ENCODE data around the gene GNAI2. TPM values are rescaled to one million over a fixed set of nuclear protein-coding genes. Genes with fewer than 3 reads are reported as not detected.

Gene GNAI2
- total RNA-seq, 1 donor, result 265 TPM

DNA sequence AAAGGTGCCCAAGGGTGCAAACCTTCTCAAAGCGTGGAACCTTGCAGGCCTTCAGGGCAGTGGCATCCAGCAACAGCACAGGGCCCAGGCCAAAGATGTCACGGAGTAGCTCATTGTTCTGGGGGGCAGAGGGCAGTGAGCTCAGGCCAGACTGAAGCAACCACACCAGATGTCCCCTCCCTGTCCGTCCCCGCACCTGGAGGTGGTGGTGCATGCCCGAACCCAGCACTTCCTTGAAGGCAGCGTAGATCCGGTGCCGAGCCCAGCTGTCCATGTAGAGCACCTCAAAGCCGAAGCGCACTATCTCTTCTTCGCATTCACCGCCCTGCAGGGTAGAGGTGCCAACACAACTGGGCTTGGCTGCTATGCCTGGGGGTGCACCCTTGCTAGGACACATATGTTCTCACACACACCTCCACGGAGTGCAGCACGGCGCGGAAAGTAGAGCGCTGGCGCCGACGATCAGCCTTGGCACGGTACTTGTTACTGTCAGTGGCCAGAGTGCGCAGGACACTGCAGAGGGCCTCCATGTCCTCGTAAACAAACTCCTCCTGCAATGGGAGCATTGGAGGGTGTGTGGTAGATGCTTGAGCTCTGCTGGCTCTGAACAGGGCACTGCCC is 52.5 kb downstream of the GNAI2 start:
- H3K4me3 ChIP-seq (ENCODE audit: low read depth, low read length), result no peak overlapping the region
- no peak for DNase-seq (ENCODE audit: low read depth)
- TF ChIP-seq, protein P1, sequence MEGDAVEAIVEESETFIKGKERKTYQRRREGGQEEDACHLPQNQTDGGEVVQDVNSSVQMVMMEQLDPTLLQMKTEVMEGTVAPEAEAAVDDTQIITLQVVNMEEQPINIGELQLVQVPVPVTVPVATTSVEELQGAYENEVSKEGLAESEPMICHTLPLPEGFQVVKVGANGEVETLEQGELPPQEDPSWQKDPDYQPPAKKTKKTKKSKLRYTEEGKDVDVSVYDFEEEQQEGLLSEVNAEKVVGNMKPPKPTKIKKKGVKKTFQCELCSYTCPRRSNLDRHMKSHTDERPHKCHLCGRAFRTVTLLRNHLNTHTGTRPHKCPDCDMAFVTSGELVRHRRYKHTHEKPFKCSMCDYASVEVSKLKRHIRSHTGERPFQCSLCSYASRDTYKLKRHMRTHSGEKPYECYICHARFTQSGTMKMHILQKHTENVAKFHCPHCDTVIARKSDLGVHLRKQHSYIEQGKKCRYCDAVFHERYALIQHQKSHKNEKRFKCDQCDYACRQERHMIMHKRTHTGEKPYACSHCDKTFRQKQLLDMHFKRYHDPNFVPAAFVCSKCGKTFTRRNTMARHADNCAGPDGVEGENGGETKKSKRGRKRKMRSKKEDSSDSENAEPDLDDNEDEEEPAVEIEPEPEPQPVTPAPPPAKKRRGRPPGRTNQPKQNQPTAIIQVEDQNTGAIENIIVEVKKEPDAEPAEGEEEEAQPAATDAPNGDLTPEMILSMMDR (IDR thresholded peaks at IDR 0.05; ENCODE audit: insufficient read depth, low read depth, low read length), result no peak

DNA sequence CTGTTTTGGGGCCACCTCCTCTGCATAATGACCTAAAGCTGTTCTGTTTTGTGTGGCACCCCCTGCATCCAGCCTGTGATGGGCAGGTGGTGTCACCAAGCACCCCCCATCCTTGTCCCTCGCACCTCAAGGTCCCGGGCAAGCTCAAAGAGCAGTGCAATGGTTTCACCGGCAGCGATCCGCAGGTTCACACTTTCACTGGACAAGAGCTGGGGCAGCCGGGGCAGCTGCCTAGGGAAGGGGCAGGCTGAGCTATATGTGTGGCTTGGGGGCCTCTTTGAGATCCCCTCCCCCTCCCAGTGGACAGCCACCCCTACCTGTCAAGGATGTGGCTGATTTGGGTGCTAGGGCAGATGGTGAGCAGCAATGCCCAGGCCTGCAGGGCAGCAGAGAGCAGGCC is 53.1 kb downstream of the GNAI2 start:
- H3K4me3 ChIP-seq (ENCODE audit: low read depth, low read length), result no peak overlapping the region
- DNase-seq (ENCODE audit: low read depth), result no peak
- TF ChIP-seq, protein P1 (IDR thresholded peaks at IDR 0.05; ENCODE audit: insufficient read depth, low read depth, low read length), result no peak

DNA sequence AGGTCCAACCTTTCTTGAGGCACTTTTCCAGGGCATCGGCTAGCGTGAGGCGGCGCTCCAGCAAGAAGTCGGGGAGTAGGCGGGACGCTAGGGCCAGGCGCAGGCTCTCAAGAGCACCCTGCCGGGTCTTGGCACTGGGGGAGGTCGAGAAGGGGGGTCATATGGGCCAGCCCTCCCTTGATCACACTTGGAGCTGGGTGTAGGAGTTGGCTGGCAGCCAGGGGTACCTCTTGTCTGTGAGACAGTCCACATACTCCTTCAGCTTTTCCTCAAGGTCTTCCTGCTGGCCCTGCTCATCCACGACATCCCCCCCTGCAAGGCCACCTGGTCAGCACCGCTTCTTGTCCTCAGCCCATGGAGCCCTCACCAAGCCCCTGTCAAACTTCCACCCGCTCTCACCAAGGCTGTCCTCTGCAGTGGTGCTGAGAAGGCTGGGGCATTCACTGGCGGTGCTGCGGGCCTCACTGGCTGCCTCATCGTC is 54.2 kb downstream of the GNAI2 start:
- no peak overlapping the region for H3K4me3 ChIP-seq (ENCODE audit: low read depth, low read length)
- no peak for DNase-seq (ENCODE audit: low read depth)
- TF ChIP-seq, protein P1 (IDR thresholded peaks at IDR 0.05; ENCODE audit: insufficient read depth, low read depth, low read length), result no peak

DNA sequence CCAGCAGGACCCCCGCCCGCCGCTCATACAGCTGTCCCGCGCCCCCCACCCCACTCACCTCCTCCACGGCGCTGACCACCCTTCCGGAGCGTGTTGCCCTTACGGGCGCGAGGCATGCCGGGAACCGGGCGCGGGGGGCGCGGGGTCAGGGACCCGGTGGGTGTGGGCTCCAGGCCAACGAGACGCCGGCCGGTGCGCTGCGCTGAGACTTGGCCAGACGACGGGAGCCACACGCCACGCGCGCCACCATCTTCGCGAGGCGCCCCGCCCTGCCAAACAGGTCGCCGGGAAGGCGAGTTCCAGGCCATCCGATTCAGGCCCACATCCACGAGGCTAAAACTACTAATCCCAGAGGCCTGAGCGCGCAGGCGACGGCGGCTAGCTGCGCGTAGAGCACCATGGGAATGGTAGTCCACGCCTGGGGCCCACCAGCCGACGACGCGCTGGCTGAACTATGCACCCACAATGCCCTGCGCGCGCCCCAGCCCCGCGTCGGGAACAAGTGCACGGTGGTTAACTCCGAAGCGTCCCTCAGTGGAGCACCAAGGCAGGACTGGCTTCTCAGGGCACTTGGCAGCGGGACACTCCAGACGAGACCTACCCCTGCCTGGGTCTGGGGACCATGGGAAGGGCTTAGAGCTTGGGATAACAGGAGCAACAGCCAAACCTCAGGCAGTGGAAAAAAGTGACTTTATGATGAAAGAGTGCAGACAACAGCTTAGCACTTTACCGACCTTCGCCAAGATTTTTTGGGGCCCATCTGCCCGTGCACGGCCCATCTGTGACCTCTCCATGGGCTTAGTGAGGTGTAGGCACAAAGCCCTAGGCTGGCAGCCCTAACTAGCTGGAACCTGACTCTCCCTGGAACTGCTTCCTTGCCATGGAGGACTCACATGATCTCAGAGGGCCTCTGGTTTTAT is 56.4 kb downstream of the GNAI2 start, which contains the start of gene IFRD2:
Gene IFRD2 (minus strand): TSS at position 271 of the 920 bp plus-strand sequence. CDS start 155 bp downstream, at position 116.
- TF ChIP-seq, protein P1 (IDR thresholded peaks at IDR 0.05; ENCODE audit: insufficient read depth, low read depth, low read length), result no peak
- peak within 1 kb of the TSS; percentile 80 for H3K4me3 ChIP-seq (ENCODE audit: low read depth, low read length)
- peak; percentile 97 for DNase-seq (ENCODE audit: low read depth)

DNA sequence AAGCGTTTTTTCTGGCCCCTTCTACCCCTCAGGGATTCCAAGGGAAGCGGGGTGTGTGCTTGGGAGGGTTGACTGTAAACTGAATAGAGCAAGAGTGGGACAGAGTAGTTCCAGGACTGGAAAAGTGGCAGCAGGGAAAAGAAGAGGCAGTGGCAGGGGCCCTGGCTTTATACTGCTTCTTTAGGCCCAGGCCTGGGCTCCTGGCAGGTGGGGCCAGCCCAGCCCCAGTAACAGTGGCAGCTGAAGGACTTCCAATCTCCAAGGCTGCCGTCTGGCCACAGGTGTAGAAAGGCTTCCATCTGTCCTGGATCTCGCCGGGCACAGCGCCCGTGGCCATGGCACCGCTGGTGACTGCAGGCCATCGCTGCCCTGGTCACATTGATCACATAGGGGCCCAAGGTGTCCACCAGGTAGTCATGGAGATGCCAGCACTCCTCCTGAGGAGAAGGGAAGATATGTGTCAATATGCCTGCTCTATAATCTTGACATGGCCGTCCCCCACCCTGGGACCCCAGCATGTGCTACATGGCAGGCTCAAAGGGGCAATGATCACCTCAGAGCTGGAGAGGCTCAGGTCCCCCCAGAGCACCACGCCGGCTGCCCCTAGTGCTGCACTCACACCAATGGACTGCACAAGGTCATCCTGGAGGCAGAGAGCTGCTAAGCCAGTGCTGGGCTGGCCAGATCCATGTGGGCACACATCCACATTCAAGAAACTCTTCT is 57.2 kb downstream of the GNAI2 start:
- no peak for DNase-seq (ENCODE audit: low read depth)
- TF ChIP-seq, protein P1 (IDR thresholded peaks at IDR 0.05; ENCODE audit: insufficient read depth, low read depth, low read length), result no peak
- no peak overlapping the region for H3K4me3 ChIP-seq (ENCODE audit: low read depth, low read length)

DNA sequence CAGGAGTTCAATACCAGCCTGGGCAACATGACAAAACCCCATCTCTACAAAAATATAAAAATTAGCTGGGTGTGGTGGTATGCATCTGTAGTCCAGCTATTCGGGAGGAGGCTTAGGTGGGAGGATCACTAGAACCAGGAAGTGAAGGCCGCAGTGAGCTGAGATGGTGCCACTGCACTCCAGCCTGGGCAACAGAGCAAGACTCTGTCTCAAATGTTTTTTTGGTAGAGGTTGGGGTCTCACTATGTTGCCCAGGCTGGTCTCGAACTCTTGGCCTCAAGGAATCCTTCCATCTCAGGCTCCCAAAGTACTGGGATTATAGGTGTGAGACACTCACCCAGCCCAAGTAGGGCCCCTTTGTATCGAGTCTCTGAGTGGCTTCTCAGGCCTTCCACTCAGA is 58.1 kb downstream of the GNAI2 start:
- no peak for DNase-seq (ENCODE audit: low read depth)
- H3K4me3 ChIP-seq (ENCODE audit: low read depth, low read length), result no peak overlapping the region
- TF ChIP-seq, protein P1 (IDR thresholded peaks at IDR 0.05; ENCODE audit: insufficient read depth, low read depth, low read length), result no peak
